Glomerular visceral epithelial cell (primary cell): Measurements from ENCODE around the gene ZNF548.

Source experiments
- DNase-seq: peaks from one replicate; pipeline ENCODE4 v3.0.0-alpha.2; 2016; ENCODE audit errors: extremely low spot score

ZNF548 gene

GRCh38 chr19:57398868-57399267, 9.2 kb downstream of the ZNF548 start:
- no peak for DNase-seq

GRCh38 chr19:57403737-57404563, 14.3 kb downstream of the ZNF548 start:
- DNase-seq = no peak

- peak; percentile 30 for DNase-seq
Observed at GRCh38 chr19:57406516-57407123, 17.0 kb downstream of the ZNF548 start.

- peak; percentile 91 for DNase-seq
Observed at GRCh38 chr19:57410877-57411671, 21.4 kb downstream of the ZNF548 start, which contains the start of gene ZNF17. ZNF17 (plus strand) TSS chr19:57411161; CDS start chr19:57413616, 2,455 bp downstream.

GRCh38 chr19:57419439-57419838, 29.8 kb downstream of the ZNF548 start:
- DNase-seq = no peak

GRCh38 chr19:57421037-57421436, 31.4 kb downstream of the ZNF548 start:
- no peak for DNase-seq

GRCh38 chr19:57434386-57435061, 44.9 kb downstream of the ZNF548 start:
- DNase-seq = no peak

GRCh38 chr19:57435062-57435978, 45.7 kb downstream of the ZNF548 start, which contains the start of gene ZNF749:
ZNF749 (plus strand) TSS chr19:57435325; CDS start chr19:57435579, 254 bp downstream.
- DNase-seq = peak; percentile 97

- no peak for DNase-seq
Observed at GRCh38 chr19:57436417-57436816, 46.8 kb downstream of the ZNF548 start.

- DNase-seq = no peak
Observed at GRCh38 chr19:57437931-57438330, 48.3 kb downstream of the ZNF548 start.

GRCh38 chr19:57438925-57439324, 49.3 kb downstream of the ZNF548 start:
- DNase-seq = no peak

GRCh38 chr19:57441979-57442752, 52.5 kb downstream of the ZNF548 start:
- DNase-seq = no peak

- DNase-seq = no peak
Observed at GRCh38 chr19:57443121-57443696, 53.6 kb downstream of the ZNF548 start.

- DNase-seq = no peak
Observed at GRCh38 chr19:57452307-57452706, 62.7 kb downstream of the ZNF548 start.
